Activated T-helper 17 cell treated with anti-CD3 and anti-CD28 coated beads, Interleukin-2, amount 50 U/mL, for 72 hours (primary cell): Measurements from ENCODE around the gene SYNGR3. TPM values are rescaled to one million over a fixed set of nuclear protein-coding genes. Genes with fewer than 3 reads are reported as not detected.

Source experiments
- ATAC-seq: fragments of 150-1000 bp; cut with Tn5 transposase; replicated peaks from 2 replicates; pipeline ENCODE4 v1.10.0; 2021; ENCODE audit warnings: mild to moderate bottlenecking, moderate library complexity
- H3K27ac Mint-ChIP-seq: one replicate; pipeline ENCODE4 v1.8.0; 2022; ENCODE audit warnings: mixed read lengths
- H3K27me3 Mint-ChIP-seq: one replicate; pipeline ENCODE4 v1.8.0; 2022; ENCODE audit warnings: mixed read lengths
- H3K36me3 Mint-ChIP-seq: one replicate; pipeline ENCODE4 v1.8.0; 2022; ENCODE audit warnings: low read depth, mild to moderate bottlenecking, mixed read lengths
- H3K4me1 Mint-ChIP-seq: one replicate; pipeline ENCODE4 v1.8.0; 2022; ENCODE audit warnings: mixed read lengths
- H3K4me3 Mint-ChIP-seq: one replicate; pipeline ENCODE4 v1.8.0; 2022; ENCODE audit warnings: mild to moderate bottlenecking, mixed read lengths
- H3K9me3 Mint-ChIP-seq: one replicate; pipeline ENCODE4 v1.8.0; 2022; ENCODE audit warnings: mixed read lengths
- total RNA-seq, 2 donors: library from RNA; stranded (reverse); gene quantifications; one replicate each; pipeline ENCODE4 v1.2.3, GENCODE V29; 2022

The SYNGR3 gene
- total RNA-seq, 2 donors from 2014 or later: 5.9 to 7.9 TPM

GRCh38 chr16:1991135-1991551, 1.4 kb downstream of the SYNGR3 start:
- Mint-ChIP-seq H3K4me1 (no peaks in the 10 kb centered on the region), H3K27ac (peak overlapping the region; percentile 48), H3K9me3 (no peaks in the 10 kb centered on the region), H3K36me3 (no peaks in the 10 kb centered on the region), H3K27me3 (peaks cover 7% of the 10 kb centered on the region), H3K4me3 (peak overlapping the region; percentile 76)
- ATAC-seq: peak; percentile 60

- Mint-ChIP-seq H3K36me3 (no peaks in the 10 kb centered on the region), H3K27ac (peak overlapping the region; percentile 48), H3K4me1 (no peaks in the 10 kb centered on the region), H3K4me3 (peak overlapping the region; percentile 76), H3K27me3 (peaks cover 7% of the 10 kb centered on the region), H3K9me3 (no peaks in the 10 kb centered on the region)
- ATAC-seq: no peak
Measured at GRCh38 chr16:1991588-1991947, 1.8 kb downstream of the SYNGR3 start.

DNA sequence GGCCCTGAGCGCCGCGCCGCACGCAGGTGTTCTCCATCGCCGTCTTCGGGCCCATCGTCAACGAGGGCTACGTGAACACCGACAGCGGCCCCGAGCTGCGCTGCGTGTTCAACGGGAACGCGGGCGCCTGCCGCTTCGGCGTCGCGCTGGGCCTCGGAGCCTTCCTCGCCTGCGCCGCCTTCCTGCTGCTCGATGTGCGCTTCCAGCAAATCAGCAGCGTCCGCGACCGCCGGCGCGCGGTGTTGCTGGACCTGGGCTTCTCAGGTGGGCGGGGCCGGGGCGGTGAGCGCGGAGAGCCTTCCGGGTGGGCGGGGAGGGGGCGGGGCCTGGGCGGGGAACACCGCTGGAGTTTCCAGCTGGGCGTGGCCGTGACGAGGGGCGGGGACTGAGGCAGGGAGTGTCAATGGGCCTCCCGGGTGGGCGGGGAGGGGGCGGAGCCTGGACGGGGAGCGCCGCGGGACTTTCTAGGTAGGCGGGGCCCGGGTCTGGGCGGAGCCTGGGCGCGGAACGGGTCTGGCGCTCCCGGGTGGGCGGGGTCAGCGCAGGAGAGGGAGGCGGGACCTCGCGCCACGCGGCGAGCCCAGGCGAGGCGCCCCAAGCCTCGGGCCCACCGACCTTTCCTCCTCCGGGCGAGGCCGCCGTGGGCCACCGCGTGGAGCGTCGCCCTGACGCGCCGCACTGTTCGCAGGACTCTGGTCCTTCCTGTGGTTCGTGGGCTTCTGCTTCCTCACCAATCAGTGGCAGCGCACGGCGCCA, 2.4 kb downstream of the SYNGR3 start:
- ATAC-seq: peak; percentile 67
- no peak overlapping the region for H3K27ac Mint-ChIP-seq
- no peaks in the 10 kb centered on the region for H3K9me3 Mint-ChIP-seq
- peak overlapping the region; percentile 76 for H3K4me3 Mint-ChIP-seq
- peaks cover under 1% of the 10 kb centered on the region for H3K36me3 Mint-ChIP-seq
- peaks cover 7% of the 10 kb centered on the region for H3K27me3 Mint-ChIP-seq
- no peaks in the 10 kb centered on the region for H3K4me1 Mint-ChIP-seq

DNA sequence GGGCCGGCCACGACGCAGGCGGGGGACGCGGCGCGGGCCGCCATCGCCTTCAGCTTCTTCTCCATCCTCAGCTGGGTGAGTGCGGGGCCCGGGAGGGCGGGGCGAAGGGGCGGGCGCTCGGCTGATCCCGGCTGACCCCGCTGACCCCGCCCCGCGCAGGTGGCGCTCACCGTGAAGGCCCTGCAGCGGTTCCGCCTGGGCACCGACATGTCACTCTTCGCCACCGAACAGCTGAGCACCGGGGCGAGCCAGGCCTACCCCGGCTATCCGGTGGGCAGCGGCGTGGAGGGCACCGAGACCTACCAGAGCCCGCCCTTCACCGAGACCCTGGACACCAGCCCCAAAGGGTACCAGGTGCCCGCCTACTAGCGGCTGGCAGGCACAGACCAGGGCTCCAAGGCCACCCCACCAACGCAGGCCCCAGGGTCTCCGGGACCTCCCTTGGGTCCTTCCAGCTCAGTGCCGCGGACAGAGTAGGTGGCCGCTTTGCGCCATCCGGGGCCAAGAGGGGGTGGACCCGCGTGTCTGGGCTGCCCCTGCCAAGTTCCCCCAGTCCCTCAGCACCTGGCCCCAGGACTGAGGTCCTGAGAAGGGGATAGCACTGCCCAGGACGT, 3.0 kb downstream of the SYNGR3 start:
- ATAC-seq: no peak

DNA sequence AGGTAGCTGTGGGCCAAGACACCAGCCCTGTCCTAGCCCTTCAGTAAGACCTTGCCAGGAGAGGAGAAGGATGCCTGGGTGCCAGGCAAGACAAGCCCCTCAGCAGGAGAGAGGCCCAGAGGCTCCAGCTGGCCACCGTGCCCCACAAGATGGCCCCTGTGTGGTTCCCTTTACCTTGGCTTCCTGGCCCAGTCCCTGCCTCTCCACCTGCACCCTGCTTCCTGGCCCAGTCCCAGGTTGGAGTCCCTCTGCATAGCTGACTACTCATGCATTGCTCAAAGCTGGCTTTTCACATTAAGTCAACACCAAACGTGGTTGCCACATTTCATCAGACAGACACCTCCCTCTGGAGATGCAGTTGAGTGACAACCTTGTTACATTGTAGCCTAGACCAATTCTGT, 4.0 kb downstream of the SYNGR3 start:
- H3K4me3 Mint-ChIP-seq: no peak overlapping the region
- peak; percentile 29 for ATAC-seq
- H3K4me1 Mint-ChIP-seq: no peaks in the 10 kb centered on the region
- H3K27ac Mint-ChIP-seq: no peak overlapping the region
- no peaks in the 10 kb centered on the region for H3K9me3 Mint-ChIP-seq
- peaks cover 17% of the 10 kb centered on the region for H3K36me3 Mint-ChIP-seq
- H3K27me3 Mint-ChIP-seq: peaks cover 3% of the 10 kb centered on the region

More for the DNA sequence above, 3.0 kb downstream of the SYNGR3 start:
- Mint-ChIP-seq H3K4me1 (no peaks in the 10 kb centered on the region), H3K27me3 (peaks cover 7% of the 10 kb centered on the region), H3K9me3 (no peaks in the 10 kb centered on the region), H3K27ac (no peak overlapping the region), H3K36me3 (peaks cover 7% of the 10 kb centered on the region), H3K4me3 (no peak overlapping the region)

DNA sequence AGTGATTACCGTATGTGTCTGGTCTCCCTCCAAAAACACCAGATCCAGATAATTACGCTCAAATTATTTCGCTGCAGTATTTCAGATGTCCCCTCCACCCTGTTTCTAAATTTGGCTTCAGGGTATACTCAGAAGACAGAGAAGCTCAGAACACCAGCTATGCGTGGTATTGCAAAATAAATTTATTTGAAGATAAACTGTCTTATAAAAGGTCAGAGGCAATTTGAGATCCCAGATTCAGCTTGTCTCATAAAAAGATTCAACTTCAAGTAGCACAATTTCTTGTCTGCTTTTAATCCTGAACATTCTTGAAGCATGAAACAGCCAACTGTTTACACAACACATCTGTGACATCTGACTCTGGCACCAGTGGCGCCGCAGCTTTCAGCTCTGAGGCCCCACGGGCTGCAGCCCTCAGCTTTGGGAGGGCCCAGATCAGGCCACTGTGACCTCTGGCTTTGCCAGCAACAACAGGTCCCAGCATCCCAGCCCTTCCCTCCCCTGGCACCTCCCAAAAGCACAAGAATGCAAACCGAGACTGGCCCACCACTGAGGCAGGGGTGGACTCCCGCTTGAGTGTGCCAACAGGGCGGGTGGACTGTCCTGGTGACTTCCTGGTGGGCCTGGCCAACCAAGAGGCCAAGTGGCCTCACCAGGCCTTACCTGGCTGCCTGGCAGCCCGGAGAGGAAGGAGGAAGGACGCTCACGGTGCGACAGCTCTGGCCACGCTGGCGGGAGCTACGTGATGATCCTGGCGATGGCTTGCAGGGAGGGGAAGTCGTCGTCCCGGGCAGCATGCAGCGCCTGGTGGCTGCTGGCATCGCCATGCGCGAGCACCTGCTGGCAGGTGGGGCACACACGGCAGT, 8.0 kb downstream of the SYNGR3 start:
- Mint-ChIP-seq H3K4me3 (no peak overlapping the region), H3K27me3 (no peaks in the 10 kb centered on the region), H3K27ac (no peak overlapping the region), H3K9me3 (no peaks in the 10 kb centered on the region), H3K4me1 (no peaks in the 10 kb centered on the region), H3K36me3 (peaks cover 42% of the 10 kb centered on the region)
- no peak for ATAC-seq

- no peaks in the 10 kb centered on the region for H3K27me3 Mint-ChIP-seq
- no peaks in the 10 kb centered on the region for H3K4me1 Mint-ChIP-seq
- no peak overlapping the region for H3K27ac Mint-ChIP-seq
- no peaks in the 10 kb centered on the region for H3K9me3 Mint-ChIP-seq
- no peak for ATAC-seq
- H3K4me3 Mint-ChIP-seq: no peak overlapping the region
- H3K36me3 Mint-ChIP-seq: peaks cover 42% of the 10 kb centered on the region
Measured at GRCh38 chr16:1998360-1998835, 8.6 kb downstream of the SYNGR3 start.

- H3K9me3 Mint-ChIP-seq: no peaks in the 10 kb centered on the region
- no peak overlapping the region for H3K27ac Mint-ChIP-seq
- H3K4me1 Mint-ChIP-seq: no peaks in the 10 kb centered on the region
- H3K36me3 Mint-ChIP-seq: peaks cover 42% of the 10 kb centered on the region
- ATAC-seq: no peak
- H3K4me3 Mint-ChIP-seq: no peak overlapping the region
- H3K27me3 Mint-ChIP-seq: no peaks in the 10 kb centered on the region
Measured at GRCh38 chr16:1998852-1999801, 9.4 kb downstream of the SYNGR3 start.

- no peaks in the 10 kb centered on the region for H3K9me3 Mint-ChIP-seq
- H3K4me3 Mint-ChIP-seq: no peak overlapping the region
- no peak overlapping the region for H3K27ac Mint-ChIP-seq
- no peak for ATAC-seq
- H3K4me1 Mint-ChIP-seq: no peaks in the 10 kb centered on the region
- H3K27me3 Mint-ChIP-seq: no peaks in the 10 kb centered on the region
- peaks cover 42% of the 10 kb centered on the region for H3K36me3 Mint-ChIP-seq
Measured at GRCh38 chr16:1999866-2000514, 10.2 kb downstream of the SYNGR3 start.

- Mint-ChIP-seq H3K9me3 (no peaks in the 10 kb centered on the region), H3K27me3 (no peaks in the 10 kb centered on the region), H3K36me3 (peaks cover 42% of the 10 kb centered on the region), H3K4me1 (peaks cover 2% of the 10 kb centered on the region), H3K27ac (no peak overlapping the region), H3K4me3 (no peak overlapping the region)
- no peak for ATAC-seq
Measured at GRCh38 chr16:2001035-2001434, 11.3 kb downstream of the SYNGR3 start.

- Mint-ChIP-seq H3K27ac (no peak overlapping the region), H3K36me3 (peaks cover 45% of the 10 kb centered on the region), H3K4me3 (no peak overlapping the region), H3K9me3 (no peaks in the 10 kb centered on the region), H3K27me3 (no peaks in the 10 kb centered on the region), H3K4me1 (peaks cover 6% of the 10 kb centered on the region)
- no peak for ATAC-seq
Measured at GRCh38 chr16:2001456-2002355, 11.9 kb downstream of the SYNGR3 start.

DNA sequence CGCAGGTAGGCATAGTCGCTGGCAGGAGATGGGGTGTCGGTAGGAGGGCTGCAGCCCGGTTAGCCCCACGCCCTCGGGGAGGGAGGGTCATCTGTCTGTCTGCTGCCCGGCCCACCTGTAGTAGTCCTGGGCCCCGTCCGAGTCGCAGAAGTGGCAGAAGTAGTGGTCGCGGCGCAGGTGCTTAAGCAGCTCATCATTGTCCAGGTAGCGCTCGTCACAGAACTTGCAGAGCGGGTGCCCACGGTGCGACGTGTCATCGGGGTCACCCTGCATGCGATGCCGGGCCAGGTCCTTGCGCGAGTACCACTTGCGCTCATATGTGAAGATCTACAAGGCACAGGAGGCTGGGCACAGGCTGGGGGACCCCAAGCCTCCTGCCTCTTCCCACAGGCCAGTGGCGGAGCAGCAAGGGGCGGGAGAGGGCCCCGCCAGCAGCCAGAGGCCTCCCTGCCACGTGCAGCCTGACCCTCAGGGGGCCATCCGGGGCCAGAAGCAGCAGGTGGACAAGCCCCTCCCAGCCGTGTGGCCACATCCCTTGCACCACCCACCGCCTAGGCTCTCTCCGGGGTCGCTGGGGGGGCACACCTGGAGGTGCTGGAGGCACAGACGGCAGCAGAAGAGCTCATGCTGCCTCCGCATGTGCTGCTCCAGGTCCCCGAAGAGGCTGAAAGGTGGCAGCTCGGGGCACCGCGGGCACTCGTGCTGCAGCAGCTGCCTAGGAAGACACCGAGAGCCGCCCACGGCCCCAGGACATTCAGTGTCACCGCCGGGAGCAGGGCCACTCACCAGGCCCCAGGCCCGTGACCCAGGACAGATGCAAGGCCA, 12.8 kb downstream of the SYNGR3 start:
- Mint-ChIP-seq H3K27me3 (no peaks in the 10 kb centered on the region), H3K36me3 (peaks cover 46% of the 10 kb centered on the region), H3K27ac (no peak overlapping the region), H3K9me3 (no peaks in the 10 kb centered on the region), H3K4me1 (peaks cover 10% of the 10 kb centered on the region), H3K4me3 (no peak overlapping the region)
- no peak for ATAC-seq
